ENCODE measurements around the gene GALR1.

DNA sequence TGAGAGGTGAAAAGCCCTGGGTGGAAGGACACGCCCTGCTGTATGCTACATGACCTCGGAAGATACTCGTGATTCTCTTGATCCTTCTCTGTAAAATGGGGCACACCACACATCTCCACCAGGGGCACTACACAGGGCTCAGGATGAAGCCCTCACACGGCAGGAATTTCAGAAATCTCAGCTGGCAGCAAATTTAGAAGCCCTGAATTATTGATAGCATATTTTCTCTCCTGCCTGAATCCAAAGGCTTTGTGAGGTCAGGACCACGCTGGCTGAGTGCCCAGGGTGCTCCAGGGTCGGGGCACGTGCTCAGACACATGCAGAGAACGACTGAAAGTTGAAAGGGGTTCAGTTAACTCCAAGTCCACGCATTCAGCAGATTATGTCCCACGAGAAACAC, 42.1 kb upstream of the GALR1 start:
- TF ChIP-seq CTCF (IDR thresholded peaks at IDR 0.05; ENCODE audit: low read length) (peak; percentile 60), EZH2 (optimal IDR thresholded peaks at IDR 0.05; ENCODE audit: low read depth, low read length) (no peak), EZH2phosphoT487 (IDR thresholded peaks at IDR 0.05; ENCODE audit: low read length) (no peak)
